HEK293 (cell line): ENCODE results near the gene CWC25.

ENCODE experiments used
- CTCF ChIP-seq: fragments of 450-650 bp; formaldehyde crosslinking; IDR thresholded peaks from 2 replicates; pipeline ENCODE4 v1.5.1; 2016; ENCODE audit warnings: missing biosample characterization, missing genetic modification characterization
- GLI4 ChIP-seq: fragments of 450-650 bp; formaldehyde crosslinking; IDR thresholded peaks from 2 replicates; pipeline ENCODE4 v1.5.1; 2016; ENCODE audit warnings: missing biosample characterization, missing genetic modification characterization
- HOXA7 ChIP-seq: sonication (generic); formaldehyde crosslinking; IDR thresholded peaks from 2 replicates; pipeline ENCODE4 v1.8.1; 2022; ENCODE audit warnings: missing genetic modification reagents, borderline replicate concordance
- KLF10 ChIP-seq: fragments of 450-650 bp; IDR thresholded peaks from 2 replicates; pipeline ENCODE4 v1.5.1; 2018; ENCODE audit warnings: missing biosample characterization, mild to moderate bottlenecking, missing genetic modification characterization
- TCF7L2 ChIP-seq: IDR thresholded peaks from 2 replicates; pipeline ENCODE4 v1.6.1; 2011; ENCODE audit warnings: low read depth, mild to moderate bottlenecking, inconsistent platforms, low read length, moderate library complexity, borderline replicate concordance
- YY2 ChIP-seq: fragments of 450-650 bp; formaldehyde crosslinking; IDR thresholded peaks from 2 replicates; pipeline ENCODE4 v1.5.1; 2016; ENCODE audit warnings: missing biosample characterization, missing genetic modification characterization
- ZBTB10 ChIP-seq: fragments of 450-650 bp; formaldehyde crosslinking; IDR thresholded peaks from 2 replicates; pipeline ENCODE4 v1.5.1; 2016; ENCODE audit warnings: missing biosample characterization, missing genetic modification characterization
- ZBTB6 ChIP-seq: fragments of 450-650 bp; formaldehyde crosslinking; IDR thresholded peaks from 2 replicates; pipeline ENCODE4 v1.5.1; 2017; ENCODE audit warnings: missing biosample characterization, missing genetic modification characterization
- ZFP3 ChIP-seq: fragments of 450-650 bp; formaldehyde crosslinking; IDR thresholded peaks from 2 replicates; pipeline ENCODE4 v1.5.1; 2016; ENCODE audit warnings: low read depth, missing biosample characterization, missing genetic modification characterization
- ZNF138 ChIP-seq: fragments of 450-650 bp; formaldehyde crosslinking; IDR thresholded peaks from 2 replicates; pipeline ENCODE4 v1.5.1; 2016; ENCODE audit warnings: missing biosample characterization, missing genetic modification characterization, borderline replicate concordance
- ZNF16 ChIP-seq: fragments of 450-650 bp; formaldehyde crosslinking; IDR thresholded peaks from 2 replicates; pipeline ENCODE4 v1.5.1; 2016; ENCODE audit warnings: low read depth, missing biosample characterization, missing genetic modification characterization
- ZNF169 ChIP-seq: fragments of 450-650 bp; formaldehyde crosslinking; IDR thresholded peaks from 2 replicates; pipeline ENCODE4 v1.5.1; 2016; ENCODE audit warnings: missing biosample characterization, missing genetic modification characterization
- ZNF221 ChIP-seq: fragments of 450-650 bp; formaldehyde crosslinking; IDR thresholded peaks from 2 replicates; pipeline ENCODE4 v1.5.1; 2017; ENCODE audit warnings: missing biosample characterization, missing genetic modification characterization, borderline replicate concordance
- ZNF292 ChIP-seq: fragments of 450-650 bp; formaldehyde crosslinking; IDR thresholded peaks from 2 replicates; pipeline ENCODE4 v1.5.1; 2016; ENCODE audit warnings: low read depth, missing biosample characterization, missing genetic modification characterization, borderline replicate concordance
- ZNF311 ChIP-seq: fragments of 450-650 bp; formaldehyde crosslinking; IDR thresholded peaks from 2 replicates; pipeline ENCODE4 v1.5.1; 2017; ENCODE audit warnings: missing biosample characterization, missing genetic modification characterization, borderline replicate concordance
- ZNF335 ChIP-seq: fragments of 450-650 bp; formaldehyde crosslinking; conservative IDR thresholded peaks from 2 replicates; pipeline ENCODE4 v1.5.1; 2016; ENCODE audit warnings: missing biosample characterization, missing genetic modification characterization
- ZNF398 ChIP-seq: fragments of 450-650 bp; formaldehyde crosslinking; IDR thresholded peaks from 2 replicates; pipeline ENCODE4 v1.5.1; 2017; ENCODE audit warnings: missing biosample characterization, missing genetic modification characterization
- ZNF449 ChIP-seq: fragments of 450-650 bp; formaldehyde crosslinking; IDR thresholded peaks from 2 replicates; pipeline ENCODE4 v1.5.1; 2017; ENCODE audit warnings: missing biosample characterization, mild to moderate bottlenecking, missing genetic modification characterization, moderate library complexity
- ZNF529 ChIP-seq: fragments of 450-650 bp; formaldehyde crosslinking; IDR thresholded peaks from 2 replicates; pipeline ENCODE4 v1.5.1; 2017; ENCODE audit warnings: missing genetic modification characterization, missing biosample characterization; ENCODE audit not compliant: insufficient replicate concordance
- ZNF596 ChIP-seq: fragments of 450-650 bp; IDR thresholded peaks from 2 replicates; pipeline ENCODE4 v1.5.0; 2018; ENCODE audit warnings: missing biosample characterization, mild to moderate bottlenecking, missing genetic modification characterization, moderate library complexity
- ZNF624 ChIP-seq: fragments of 450-650 bp; formaldehyde crosslinking; IDR thresholded peaks from 2 replicates; pipeline ENCODE4 v1.5.1; 2017; ENCODE audit warnings: missing biosample characterization, missing genetic modification characterization
- ZNF645 ChIP-seq: fragments of 450-650 bp; formaldehyde crosslinking; IDR thresholded peaks from 2 replicates; pipeline ENCODE4; 2016; ENCODE audit warnings: missing biosample characterization, missing genetic modification characterization
- ZNF660 ChIP-seq: fragments of 450-650 bp; IDR thresholded peaks from 2 replicates; pipeline ENCODE4 v1.5.1; 2018; ENCODE audit warnings: missing biosample characterization, mild to moderate bottlenecking, missing genetic modification characterization
- ZNF670 ChIP-seq: fragments of 450-650 bp; formaldehyde crosslinking; IDR thresholded peaks from 2 replicates; pipeline ENCODE4 v1.5.1; 2016; ENCODE audit warnings: missing biosample characterization, missing genetic modification characterization, low read depth
- ZSCAN23 ChIP-seq: fragments of 450-650 bp; formaldehyde crosslinking; IDR thresholded peaks from 2 replicates; pipeline ENCODE4 v1.5.1; 2016; ENCODE audit warnings: missing biosample characterization, missing genetic modification characterization
- ZSCAN30 ChIP-seq: fragments of 450-650 bp; IDR thresholded peaks from 2 replicates; pipeline ENCODE4 v1.5.1; 2018; ENCODE audit warnings: missing biosample characterization, mild to moderate bottlenecking, missing genetic modification characterization, moderate library complexity
- ZSCAN5A ChIP-seq: fragments of 450-650 bp; formaldehyde crosslinking; IDR thresholded peaks from 2 replicates; pipeline ENCODE4 v1.5.1; 2016; ENCODE audit warnings: missing biosample characterization, missing genetic modification characterization

Gene CWC25

GRCh38 chr17:38870259-38871165 is 45.4 kb upstream of the CWC25 start (continued):
- peak; percentile 15; the same call in 1 of the 2 replicates for TF ChIP-seq CTCF
- no peak for TF ChIP-seq ZNF169 (tag by site-specific recombination)
- TF ChIP-seq ZFP3 (tag by site-specific recombination) = no peak
- no peak for TF ChIP-seq YY2 (tag by site-specific recombination)
- TF ChIP-seq ZNF596 (tag by site-specific recombination) = no peak
- TF ChIP-seq ZBTB6 = no peak
- no peak; the same call in 1 of the 2 replicates for TF ChIP-seq ZSCAN23 (tag by site-specific recombination)
- no peak for TF ChIP-seq ZNF16
- no peak for TF ChIP-seq GLI4 (tag by site-specific recombination)
- TF ChIP-seq ZNF624 (tag by site-specific recombination) = no peak
- 0 out of 2 replicates have a peak, but pooled peaks have one; percentile 13 for TF ChIP-seq ZSCAN30 (tag by site-specific recombination)
- 0 out of 2 replicates have a peak, but pooled peaks have one; percentile 60 for TF ChIP-seq ZNF645 (tag by site-specific recombination)
- TF ChIP-seq ZBTB10 = peak; percentile 85
- no peak for TF ChIP-seq ZNF292 (tag by site-specific recombination)
- TF ChIP-seq ZNF221 = no peak
- TF ChIP-seq ZNF335 (tag by site-specific recombination) = peak; percentile 4
- TF ChIP-seq ZNF670 (tag by site-specific recombination) = no peak
- TF ChIP-seq ZNF311 (tag by site-specific recombination) = no peak
- no peak for TF ChIP-seq HOXA7 (CRISPR knock-in tag)
- no peak for TF ChIP-seq TCF7L2
- TF ChIP-seq ZNF449 = no peak
- TF ChIP-seq ZNF398 = peak; percentile 95
- no peak for TF ChIP-seq KLF10 (tag by site-specific recombination)
- no peak for TF ChIP-seq ZNF138 (tag by site-specific recombination)
- no peak for TF ChIP-seq ZNF529 (tag by site-specific recombination)
- TF ChIP-seq ZSCAN5A (tag by site-specific recombination) = no peak
- TF ChIP-seq ZNF660 (tag by site-specific recombination) = no peak
